CD4-positive, alpha-beta T cell treated with Interleukin-17A for 4 hours (primary cell): Measurements from ENCODE around the gene DRAXIN.

Experiments used
- DNase-seq: peaks from one replicate; pipeline ENCODE4 v3.0.0-alpha.2; 2020; ENCODE audit warnings: mixed read lengths

The DRAXIN gene

GRCh38 chr1:11712285-11712684 lies 20.8 kb downstream of the DRAXIN start:
- DNase-seq, result no peak

- no peak for DNase-seq
Measured at GRCh38 chr1:11713095-11713494, 21.6 kb downstream of the DRAXIN start.

DNA sequence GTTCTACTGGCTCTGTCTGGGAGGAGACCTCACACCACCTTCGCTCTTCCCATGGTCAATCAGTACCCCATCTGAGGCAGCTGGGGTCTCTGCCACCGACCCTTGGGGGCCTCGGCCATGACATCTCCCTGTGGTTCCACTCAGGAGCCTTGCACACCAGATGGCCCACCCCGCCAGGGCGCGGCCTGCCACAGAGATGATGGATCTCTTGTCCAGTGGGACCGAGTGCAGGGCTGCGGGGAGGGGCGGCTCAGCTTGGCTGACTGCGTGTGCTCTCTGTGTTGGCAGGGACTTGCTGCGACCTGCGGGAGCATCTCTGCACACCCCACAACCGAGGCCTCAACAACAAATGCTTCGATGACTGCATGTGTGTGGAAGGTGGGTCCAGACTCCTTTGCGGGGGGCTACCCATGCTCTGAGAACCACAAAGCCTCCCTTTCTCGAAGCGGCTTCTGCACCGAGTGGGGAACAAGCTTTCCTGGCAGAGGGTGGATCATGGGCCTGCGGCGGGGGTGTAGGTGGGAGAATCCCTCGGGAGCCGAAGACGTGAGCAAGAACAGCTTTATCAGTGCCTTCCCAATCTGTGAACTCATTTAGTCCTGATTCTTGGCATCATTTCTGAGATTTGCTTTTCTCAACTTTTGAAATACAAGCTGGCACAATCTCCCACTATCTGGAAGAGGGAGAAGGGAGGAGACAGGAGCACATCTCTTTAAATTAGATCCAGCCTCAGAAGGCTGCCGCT lies 23.5 kb downstream of the DRAXIN start:
- no peak for DNase-seq

- peak; percentile 95 for DNase-seq
Measured at GRCh38 chr1:11719313-11720032, 28.0 kb downstream of the DRAXIN start.

- no peak for DNase-seq
Measured at GRCh38 chr1:11720033-11720376, 28.5 kb downstream of the DRAXIN start.

- DNase-seq, result no peak
Measured at GRCh38 chr1:11720525-11720924, 29.0 kb downstream of the DRAXIN start.

GRCh38 chr1:11721311-11721710 lies 29.8 kb downstream of the DRAXIN start:
- DNase-seq, result no peak

DNA sequence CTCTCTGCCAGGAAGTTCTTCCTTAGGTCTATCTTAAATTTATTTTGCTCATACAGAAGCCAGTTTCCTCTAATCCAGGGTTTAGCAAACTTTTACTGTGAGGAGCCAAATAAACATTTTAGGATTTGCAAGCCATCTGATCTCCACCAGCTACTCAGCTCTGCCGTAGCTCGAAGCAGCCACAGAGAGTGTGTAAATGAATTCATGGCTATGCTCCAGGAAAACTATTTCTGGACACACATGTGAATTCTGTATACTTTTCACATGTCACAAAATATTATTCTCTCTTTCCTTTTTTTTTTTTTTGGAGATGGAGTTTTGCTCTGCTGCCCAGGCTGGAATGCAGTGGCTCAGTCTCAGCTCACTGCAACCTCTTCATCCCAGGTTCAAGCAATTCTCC lies 31.0 kb downstream of the DRAXIN start:
- DNase-seq, result no peak

DNA sequence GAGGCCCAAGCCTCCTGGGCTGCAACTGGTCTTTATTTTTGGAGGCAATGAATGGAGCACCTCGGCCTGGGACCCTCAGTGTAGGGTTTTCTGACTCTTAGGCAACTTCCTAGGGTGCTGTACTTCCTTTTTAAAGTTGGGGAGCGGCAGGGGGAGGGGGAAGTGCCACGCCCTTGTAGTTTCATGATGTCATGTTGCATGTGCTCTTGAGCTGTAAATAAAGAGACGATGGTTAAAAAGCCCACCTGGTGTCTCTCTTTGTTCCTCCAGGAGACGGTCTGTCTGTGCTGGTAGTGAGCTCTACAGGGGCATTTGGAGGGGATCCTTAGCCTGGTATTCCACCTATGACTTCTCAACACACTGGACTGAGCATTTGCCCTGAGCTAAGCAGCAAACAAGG lies 34.1 kb downstream of the DRAXIN start:
- DNase-seq, result no peak

- DNase-seq, result no peak
Measured at GRCh38 chr1:11727119-11727518, 35.6 kb downstream of the DRAXIN start.

DNA sequence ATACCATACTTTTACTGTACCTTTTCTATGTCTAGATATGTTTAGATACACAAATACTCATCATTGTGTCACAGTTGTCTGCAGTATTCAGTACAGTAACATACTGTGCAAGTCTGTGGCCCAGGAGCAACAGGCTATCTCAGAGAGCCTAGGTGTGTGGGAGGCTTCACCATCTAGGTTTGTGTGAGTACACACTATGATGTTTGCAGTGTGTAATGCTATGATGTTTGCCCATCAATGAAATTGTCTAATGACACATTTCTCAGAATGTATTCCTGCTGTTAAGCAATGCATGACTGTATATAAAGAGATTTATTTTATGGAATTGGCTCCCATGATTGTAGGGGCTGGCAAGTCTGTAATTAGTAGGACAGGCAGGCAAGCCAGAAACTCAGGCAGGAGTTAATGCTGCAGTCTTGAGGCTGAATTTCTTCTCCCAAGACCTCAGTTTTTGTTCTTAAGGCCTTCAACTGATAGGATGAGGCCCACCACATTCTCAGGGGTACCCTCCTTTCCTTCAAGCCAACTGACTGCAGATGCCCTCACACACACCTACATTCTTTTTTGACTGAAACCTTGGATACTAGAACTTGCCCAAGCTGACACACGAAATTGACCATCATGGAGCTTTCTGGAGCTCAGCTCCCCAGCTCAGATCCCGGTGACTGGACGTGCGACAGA lies 36.8 kb downstream of the DRAXIN start:
- DNase-seq, result no peak

GRCh38 chr1:11729155-11729497 lies 37.6 kb downstream of the DRAXIN start:
- no peak for DNase-seq

GRCh38 chr1:11729498-11730428 lies 38.3 kb downstream of the DRAXIN start:
- no peak for DNase-seq

DNA sequence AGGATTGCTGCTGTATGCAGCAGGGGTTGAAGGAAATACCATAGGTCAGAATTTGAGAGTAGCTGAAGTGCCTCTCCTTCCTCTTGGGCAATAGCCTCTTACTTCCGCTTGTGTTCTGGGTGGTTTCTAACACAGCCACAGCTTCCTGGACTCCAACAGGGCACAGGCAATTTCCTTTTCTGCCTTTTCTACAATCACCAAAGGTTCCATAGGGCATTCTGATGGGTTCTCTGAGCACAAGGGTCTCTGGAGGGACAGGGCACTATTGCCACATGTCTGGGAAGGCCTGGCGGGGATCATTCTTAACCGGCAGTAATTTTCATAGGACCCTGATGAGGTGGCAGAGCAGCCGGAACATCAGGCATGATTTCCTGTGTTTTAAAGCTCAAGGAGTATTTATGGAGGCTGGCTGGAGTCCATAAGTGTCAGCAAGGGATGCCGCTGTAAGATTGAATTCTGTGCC lies 39.0 kb downstream of the DRAXIN start:
- peak; percentile 57 for DNase-seq

DNA sequence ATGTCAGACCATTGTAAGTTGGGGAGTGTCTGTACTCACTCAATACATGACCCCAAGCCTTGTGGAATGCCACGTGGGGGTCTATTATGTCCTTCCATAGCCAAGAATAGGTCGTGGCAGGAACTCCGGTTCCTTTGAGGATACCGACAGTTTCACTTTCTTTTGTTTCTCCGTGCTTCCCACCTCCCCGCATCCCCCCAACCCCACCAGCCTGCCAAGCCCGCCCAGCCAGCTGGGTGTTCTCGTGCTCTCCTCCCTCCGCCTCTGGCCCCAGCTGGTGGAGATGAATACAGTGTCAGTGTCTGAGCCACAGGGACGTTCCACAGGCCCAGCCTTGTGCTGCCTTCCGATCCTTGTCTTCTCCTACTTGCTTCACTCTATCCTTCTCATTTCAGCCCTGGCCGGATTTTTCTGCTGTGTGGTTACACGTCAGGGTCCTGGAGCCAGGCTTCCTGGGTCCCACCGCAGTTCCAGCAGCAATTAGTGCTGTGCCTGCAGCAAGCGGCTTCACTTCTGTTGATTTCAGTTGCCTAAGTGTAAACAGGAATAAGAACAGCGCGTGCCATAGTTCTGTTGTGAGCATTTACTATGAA lies 40.3 kb downstream of the DRAXIN start:
- DNase-seq, result peak; percentile 50

DNA sequence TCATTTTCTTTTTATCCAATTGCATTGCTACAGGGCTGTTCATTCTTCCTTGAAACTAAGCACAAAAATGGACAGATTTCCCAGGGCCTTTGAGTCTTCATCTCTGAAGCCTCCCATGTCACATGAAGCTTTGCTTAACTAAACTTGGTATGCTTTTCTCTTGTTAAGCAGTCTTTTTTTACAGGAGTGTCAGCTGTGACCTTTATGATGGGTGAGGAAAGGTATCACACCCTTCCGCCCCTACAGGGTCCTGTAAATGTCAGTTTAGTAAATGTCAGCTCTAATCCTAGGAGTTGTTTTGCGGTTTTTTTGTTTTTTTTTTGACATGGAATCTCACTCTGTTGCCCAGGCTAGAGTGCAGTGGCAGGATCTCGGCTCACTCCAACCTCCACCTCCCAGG lies 41.8 kb downstream of the DRAXIN start:
- DNase-seq, result no peak

GRCh38 chr1:11735531-11735853 lies 44.0 kb downstream of the DRAXIN start:
- DNase-seq, result no peak

- DNase-seq, result peak; percentile 91
Measured at GRCh38 chr1:11735854-11736745, 44.6 kb downstream of the DRAXIN start, which contains the start of gene AGTRAP. Gene AGTRAP (plus strand): TSS chr1:11736136. CDS start chr1:11736209, 73 bp downstream.

DNA sequence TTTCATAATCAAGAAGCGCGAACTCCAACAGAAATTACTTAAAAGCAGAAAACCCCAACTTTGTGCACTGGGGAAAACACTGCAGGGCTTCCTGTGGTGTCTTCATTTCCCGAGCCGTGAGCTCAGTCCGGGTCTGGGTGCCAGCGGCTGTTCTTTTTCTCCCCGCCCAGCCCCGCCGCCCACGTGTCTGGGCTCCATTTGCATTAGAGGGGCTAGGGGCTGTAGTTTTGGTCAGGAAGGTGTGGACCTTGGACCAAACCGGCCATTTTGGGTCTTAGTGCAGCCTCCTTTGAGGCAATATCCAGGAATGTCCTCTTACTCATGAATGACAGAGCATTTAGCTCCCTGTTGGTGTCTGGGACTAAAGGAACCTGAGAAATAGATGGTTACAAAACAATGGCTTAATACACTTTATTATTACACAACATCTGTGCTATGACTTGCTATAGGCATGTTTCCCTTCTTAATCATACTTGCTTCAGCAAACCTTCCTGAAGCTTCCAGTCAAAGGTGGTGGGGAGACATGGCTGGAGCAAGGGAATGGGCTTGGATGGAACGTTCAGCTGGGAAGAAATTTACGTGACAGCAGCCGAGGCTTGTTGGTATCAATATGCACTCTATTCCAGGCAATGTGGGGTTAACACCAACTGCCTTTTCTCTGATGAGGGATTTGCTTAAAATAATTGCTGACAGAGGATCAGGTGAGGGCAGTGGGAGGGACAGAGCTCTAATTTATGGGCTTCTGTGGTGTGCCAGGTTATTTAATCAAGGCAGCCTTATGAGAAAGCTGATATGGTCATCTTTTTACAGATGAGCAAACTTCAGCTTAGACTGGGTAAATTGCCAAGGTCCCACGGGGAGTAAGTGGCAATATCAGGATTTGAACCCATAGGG lies 45.5 kb downstream of the DRAXIN start:
- peak; percentile 69 for DNase-seq

DNA sequence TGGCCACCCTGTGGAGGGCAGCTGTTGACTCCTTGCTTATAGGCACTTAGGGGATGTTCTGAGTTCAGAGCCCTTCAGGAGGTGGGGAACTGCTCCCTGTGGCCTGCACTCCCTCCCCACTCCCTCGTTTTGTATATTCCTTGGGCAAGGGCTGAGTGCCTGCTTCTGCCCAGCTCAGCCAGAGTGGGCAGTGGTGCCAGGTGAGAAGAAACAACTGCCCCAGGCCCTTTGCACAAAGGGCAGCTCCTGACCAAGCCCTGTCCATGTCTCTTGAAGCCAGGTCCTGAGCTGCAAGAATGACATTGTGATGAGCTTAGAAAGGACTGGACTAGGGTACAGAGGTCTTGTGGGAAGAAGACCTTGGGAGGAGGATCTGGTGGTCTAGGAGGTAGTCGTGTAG lies 46.6 kb downstream of the DRAXIN start:
- no peak for DNase-seq
